Posterior vena cava (tissue), 2 donors: ENCODE data around the gene IRF2BP2. TPM values are rescaled to one million over a fixed set of nuclear protein-coding genes. Genes with fewer than 3 reads are reported as not detected.

Experiments used
- DNase-seq: peaks from one replicate; pipeline ENCODE4 v3.0.0-alpha.2; 2020; ENCODE audit warnings: low spot score
- intact Hi-C, 2 donors: fragments of 100-400 bp; cut with DNase I; formaldehyde crosslinking; loops; one replicate each; pipeline versions ENCODE4 v1.14.1 to v1.14.2; 2022 to 2023
- total RNA-seq, 2 donors: library from RNA; stranded (reverse); fragmentation: NEBNext Ultra II Directional; extraction: Animal tissue kit (Norgen Biotek cat#: 25700); gene quantifications; one replicate each; pipeline ENCODE4 v1.2.1, GENCODE V29; 2021
- donor health status: DM: yes; HTN: yes; CAD: no.
- donor health status: DM: yes; HTN: yes; CAD: no.

The IRF2BP2 gene
- total RNA-seq, 2 donors from 2014 or later, result 72.1 to 86.2 TPM

GRCh38 chr1:234573711-234574299, 36.2 kb downstream of the IRF2BP2 start:
- intact Hi-C loops, result no loop called here
- no peak for DNase-seq

DNA sequence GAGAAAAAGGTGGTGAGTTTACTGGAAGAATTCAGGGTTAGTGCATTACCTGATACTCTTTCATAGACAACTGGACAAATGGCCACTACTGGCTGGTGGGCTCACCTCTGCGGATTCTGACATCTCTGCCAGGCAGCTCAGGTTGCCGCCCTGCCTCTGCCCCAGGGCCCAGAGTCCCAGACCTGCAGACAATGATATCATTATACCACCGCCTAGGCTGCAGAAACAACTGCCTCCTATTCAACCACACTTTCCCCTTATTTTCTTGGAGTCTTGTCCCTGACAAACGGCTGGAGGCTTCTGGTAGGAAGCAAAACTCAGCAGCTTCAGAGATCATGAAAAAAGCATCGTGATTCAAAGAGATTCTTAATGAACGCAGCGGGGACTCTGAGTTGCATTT, 37.0 kb downstream of the IRF2BP2 start:
- intact Hi-C loops, result no loop called here
- DNase-seq, result no peak

DNA sequence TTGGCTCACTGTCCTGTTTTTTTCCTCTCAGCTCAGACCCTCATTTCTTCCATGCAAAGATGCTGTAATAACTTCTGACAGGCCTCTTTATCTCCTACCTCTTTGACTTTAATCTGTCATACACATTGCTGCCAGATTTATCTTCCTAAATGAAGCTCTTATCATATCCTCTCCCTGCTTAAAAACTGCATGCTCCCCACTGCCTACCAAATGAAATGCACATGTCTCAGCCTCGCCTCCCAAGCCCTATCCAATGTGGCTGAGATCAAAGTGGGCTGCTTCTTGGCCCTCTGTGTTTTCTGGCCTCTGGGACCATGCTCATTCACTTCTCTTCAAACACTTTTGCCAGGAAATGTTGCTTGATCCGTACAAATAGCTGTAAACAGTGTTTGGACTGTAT, 38.3 kb downstream of the IRF2BP2 start:
- no peak for DNase-seq
- intact Hi-C loops, result no loop called here

GRCh38 chr1:234570329-234571120, 39.5 kb downstream of the IRF2BP2 start:
- intact Hi-C loops, result no loop called here
- DNase-seq, result no peak

GRCh38 chr1:234568345-234568744, 41.6 kb downstream of the IRF2BP2 start:
- DNase-seq, result no peak
- intact Hi-C loops, result no loop called here

DNA sequence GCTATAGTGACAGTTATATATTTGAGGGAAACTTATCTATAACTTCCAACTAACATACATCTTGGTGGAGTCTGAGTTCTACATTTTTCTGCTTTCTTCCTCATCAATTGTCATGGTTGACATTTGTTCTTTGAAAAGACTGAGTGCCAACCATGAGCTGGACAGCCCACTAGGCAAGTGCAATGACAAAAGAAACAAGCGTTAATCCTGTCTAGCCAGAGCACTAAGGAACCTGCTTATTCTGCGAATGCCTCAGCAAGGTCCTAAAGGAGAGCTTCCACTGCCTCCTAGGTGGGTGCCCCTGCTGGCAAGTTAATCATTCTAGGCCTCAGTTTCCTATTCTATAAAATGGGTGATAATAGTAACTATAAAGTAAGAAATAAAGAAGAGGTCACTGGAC, 44.8 kb downstream of the IRF2BP2 start:
- DNase-seq, result no peak
- intact Hi-C loops, result no loop called here

DNA sequence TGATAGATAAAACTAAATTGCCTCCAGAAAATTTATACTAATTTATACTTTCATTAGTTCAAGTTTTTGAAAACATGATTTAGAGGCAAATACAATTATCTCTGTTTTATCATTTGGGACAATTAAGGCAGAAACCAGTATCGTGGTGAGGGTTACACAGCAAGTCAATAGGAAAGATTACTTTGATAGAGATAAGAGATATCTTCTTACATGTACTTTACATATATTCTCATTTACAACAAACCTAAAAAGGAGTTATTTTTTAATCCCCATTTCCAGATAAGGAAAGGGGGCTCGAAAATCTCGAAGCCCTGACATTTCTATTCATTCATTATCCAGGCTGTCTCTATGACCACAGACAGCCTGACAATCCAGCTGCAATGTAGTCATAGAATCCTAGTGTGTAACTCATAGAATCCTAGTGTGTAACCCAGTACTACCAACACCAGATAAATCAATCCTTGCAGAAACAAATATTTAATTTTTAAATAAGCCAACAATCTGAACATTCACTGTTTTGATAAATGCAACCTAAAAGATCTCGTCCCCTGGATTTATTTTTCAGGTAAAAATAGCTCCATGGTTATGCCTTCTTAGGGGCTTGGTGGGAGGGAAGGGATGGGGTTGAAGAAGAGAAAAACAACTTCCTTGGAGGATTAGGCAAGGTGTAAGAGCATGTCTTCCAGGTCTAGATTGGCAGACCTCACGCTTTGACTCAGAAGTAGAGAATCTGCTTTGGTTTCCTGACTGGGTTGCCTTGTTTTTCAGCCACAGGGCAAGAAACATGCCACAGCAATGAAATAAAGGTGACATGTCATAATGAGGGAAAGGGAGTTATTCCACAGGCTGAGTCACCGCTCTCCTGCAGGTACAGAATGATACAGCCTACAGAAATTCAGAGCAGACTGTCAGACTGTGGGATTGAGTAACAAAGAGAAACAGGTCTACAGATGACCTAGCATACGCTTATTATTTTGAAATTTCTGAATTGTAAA, 45.6 kb downstream of the IRF2BP2 start:
- intact Hi-C loops, result no loop called here
- DNase-seq, result no peak

GRCh38 chr1:234562334-234562733, 47.6 kb downstream of the IRF2BP2 start:
- intact Hi-C loops, result no loop called here
- DNase-seq, result no peak

DNA sequence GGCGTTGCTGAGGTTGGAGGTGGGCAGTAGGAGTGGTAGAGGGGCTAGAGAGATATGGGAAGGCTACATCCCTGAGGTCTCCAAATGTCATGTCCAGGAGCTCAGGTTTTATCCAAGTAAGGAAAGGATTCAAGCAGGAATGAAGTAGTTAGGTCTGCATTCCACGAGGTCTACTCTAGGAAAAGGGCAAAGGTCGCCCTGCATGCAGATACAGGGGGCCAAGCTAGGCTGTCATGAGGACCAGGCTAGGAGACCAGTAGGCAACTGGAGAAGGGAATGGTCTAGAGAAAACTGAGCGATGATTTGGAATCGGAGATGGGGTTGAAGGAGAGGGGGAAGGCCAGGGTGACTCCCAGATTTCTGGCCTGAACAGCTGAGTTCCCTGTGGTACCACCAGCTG, 48.7 kb downstream of the IRF2BP2 start:
- no peak for DNase-seq
- intact Hi-C loops, result no loop called here

DNA sequence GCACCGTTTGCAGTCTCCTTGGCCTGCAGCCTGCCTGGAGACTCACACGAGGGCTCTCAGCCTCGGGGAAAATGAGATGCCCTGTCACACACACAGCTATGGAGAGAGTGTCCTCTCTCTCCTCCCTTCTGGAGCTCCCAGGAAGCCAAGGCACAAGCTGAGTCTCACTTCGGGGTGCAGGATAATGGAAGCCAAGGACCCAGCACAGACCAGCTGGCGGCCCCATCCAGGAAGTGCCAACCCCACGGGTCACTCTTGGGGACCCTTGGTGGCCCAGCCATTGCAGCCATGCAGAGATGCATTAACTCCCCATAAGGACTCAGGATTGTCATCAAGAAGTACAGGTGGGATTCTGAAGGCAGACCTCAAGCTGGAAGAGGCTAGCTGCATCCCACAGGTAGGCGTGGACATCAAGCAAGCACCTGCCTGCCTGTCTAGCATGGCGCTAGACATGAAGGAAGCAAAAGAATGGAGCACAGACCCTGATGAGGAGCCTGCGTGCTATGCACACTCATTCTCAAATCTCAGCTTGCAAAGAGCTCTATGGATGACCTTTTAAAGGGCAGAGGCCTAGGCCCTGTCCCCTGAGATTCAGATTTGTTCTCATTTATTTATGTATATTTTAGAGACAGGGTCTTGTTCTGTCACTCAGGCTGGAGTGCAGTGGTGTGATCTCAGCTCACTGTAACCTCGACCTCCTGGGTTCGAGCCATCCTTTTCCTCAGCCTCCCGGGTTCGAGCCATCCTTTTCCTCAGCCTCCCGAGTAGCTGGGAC, 49.9 kb downstream of the IRF2BP2 start:
- intact Hi-C loops, result no loop called here
- DNase-seq, result no peak

- DNase-seq, result no peak
- intact Hi-C loops, result no loop called here
Observed at GRCh38 chr1:234559152-234559901, 50.7 kb downstream of the IRF2BP2 start.

DNA sequence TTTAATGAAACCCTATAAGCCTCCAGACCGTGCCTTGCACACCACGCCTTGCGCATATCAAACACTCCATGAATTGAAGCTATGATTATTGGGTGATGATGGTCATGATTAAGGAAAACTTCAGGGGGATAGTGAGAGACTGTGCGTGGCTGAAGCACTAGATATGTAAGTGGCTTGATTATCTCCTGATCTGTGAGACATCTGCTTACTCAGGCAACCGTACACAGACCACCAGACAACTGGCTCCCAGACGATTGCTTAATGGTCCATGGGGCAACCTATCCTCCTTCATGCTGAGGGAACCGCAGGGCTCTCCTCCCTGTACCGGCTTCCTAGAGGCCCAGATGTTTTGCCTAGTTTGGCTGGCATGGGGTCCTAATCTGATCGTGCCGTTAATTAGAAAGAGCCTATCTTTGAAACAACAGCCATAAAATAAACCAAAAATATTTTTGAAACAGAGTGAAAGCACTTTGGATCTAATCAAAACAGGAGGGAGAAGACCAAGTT, 51.6 kb downstream of the IRF2BP2 start:
- DNase-seq, result no peak
- intact Hi-C loops, result no loop called here

DNA sequence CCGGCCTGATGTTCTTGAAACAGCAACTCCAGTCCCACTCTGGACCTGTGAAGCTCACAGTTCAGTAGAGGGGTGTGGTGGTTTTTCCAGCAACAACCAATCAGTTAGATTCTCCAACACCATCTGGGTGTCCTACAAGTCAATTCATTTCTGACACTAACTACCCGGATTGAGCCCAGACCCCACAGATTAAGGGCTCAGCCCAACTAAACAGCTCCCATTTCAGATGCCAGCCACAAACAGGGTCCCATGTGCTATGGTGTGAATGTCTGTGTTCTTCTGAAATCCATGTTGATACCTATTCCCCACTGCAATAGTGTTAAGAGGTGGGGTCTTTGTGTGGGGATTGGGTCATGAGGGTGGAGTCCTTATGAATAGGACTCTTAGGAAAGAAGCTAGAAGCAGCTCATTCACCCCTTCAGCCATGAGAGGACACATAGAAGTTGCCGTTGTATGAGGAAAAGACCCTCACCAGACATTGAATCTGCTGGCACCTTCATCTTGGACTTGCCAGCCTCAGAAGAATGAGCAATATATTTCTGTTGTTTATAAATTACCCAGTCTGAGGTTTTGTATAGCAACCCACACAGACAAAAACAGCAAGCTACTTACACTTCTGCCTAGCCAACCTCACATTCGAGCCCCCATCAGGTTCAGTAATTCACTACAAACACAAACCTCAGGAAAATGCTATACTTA, 53.6 kb downstream of the IRF2BP2 start:
- intact Hi-C loops, result no loop called here
- no peak for DNase-seq

DNA sequence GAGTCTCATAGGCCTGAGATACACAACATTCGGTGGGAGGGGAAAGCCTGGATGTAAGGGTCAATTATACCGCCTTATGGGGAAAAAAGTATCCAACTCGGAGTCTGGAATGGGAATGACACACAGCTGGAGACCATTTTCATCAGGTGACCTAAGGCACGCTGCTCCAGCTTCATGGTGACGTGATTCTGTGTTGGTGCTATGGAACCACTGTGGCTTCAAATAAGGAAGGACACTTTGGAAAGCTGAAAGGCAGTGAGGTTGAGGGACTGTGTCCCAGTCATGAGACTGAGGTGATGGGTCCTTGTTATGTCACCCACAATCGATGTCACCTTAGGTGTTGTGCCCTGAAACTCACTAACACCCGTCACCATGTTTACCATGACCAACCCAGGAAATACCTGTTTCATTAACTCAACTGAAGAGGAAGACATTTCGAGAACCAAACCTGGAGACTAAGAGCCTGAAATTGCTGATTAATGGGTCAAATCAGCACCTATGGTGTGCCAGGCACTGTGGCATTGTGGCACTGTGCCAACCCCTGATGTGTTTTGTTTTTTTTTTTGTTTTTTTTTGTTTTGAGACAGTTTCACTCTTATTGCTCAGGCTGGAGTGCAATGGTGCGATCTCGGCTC, 54.5 kb downstream of the IRF2BP2 start:
- no peak for DNase-seq

GRCh38 chr1:234554698-234555311, 55.2 kb downstream of the IRF2BP2 start:
- intact Hi-C loops, result no loop called here
- DNase-seq, result no peak

More for the DNA sequence above, 54.5 kb downstream of the IRF2BP2 start:
- intact Hi-C loops, result no loop called here
